ENCODE measurements around the gene CWC27. TPM values are rescaled to one million over a fixed set of nuclear protein-coding genes. Genes with fewer than 3 reads are reported as not detected.

Gene CWC27
- total RNA-seq, 4 donors from 2014 or later: 13.0 to 22.9 (median 19.9) TPM

GRCh38 chr5:64973215-64973614 lies 204.5 kb downstream of the CWC27 start:
- peaks cover 0 to 8% (median 6%) of the 10 kb centered on the region in 3 donors for H3K4me1 ChIP-seq
- H3K27me3 ChIP-seq: no peaks in the 10 kb centered on the region
- no peaks in the 10 kb centered on the region for H3K9me3 ChIP-seq
- no peak overlapping the region for H3K27ac ChIP-seq
- no peak for ATAC-seq
- peaks cover 0 to 18% of the 10 kb centered on the region in 2 donors for H3K36me3 ChIP-seq
- H3K4me3 ChIP-seq: no peak overlapping the region
- WGBS, 2 donors (ENCODE audit: low coverage in 1 of 2): 50% methylated on average over 2 of the region's 2 CpGs; no CpG with 5 or more reads in 1 of the 2 donors
- no peak for TF ChIP-seq EP300 (IDR thresholded peaks at IDR 0.05)
- TF ChIP-seq POLR2AphosphoS5 (IDR thresholded peaks at IDR 0.05): peak; percentile 21

DNA sequence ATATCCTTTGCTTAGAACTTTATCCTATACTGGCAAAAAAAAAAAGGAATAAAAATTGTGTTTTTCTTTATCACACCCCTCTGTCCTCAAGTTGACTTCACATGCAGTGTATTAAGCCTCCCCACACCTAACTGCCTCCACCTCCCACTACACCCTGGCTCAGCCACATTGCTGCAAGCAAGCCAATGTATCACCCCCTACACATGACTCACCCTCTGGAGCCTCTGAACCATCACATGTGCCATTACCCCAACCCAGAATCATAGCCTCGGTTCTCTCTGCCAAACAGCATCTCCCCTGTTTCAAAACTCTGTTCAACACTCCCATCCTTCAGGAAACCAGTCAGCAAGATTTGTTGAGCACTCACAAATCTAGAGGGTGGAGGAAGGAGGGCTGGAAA lies 209.0 kb downstream of the CWC27 start:
- WGBS, 2 donors (ENCODE audit: low coverage in 1 of 2): 50 to 67% methylated on average over 1 of the region's 1 CpG
- peak; percentile 53 for ATAC-seq

GRCh38 chr5:64978546-64978945 lies 209.8 kb downstream of the CWC27 start:
- peaks cover 0 to 12% of the 10 kb centered on the region in 2 donors for H3K36me3 ChIP-seq
- H3K4me3 ChIP-seq: no peak overlapping the region
- H3K27ac ChIP-seq: no peak overlapping the region
- H3K9me3 ChIP-seq: no peaks in the 10 kb centered on the region
- no peak for TF ChIP-seq POLR2A (IDR thresholded peaks at IDR 0.05)
- H3K4me1 ChIP-seq: peaks cover 0 to 3% (median under 1%) of the 10 kb centered on the region in 3 donors
- H3K27me3 ChIP-seq: no peaks in the 10 kb centered on the region
- 65 to 75% methylated on average over 2 of the region's 2 CpGs for WGBS, 2 donors (ENCODE audit: low coverage in 1 of 2)
- ATAC-seq: no peak

More for the DNA sequence above, 209.0 kb downstream of the CWC27 start:
- Histone ChIP-seq H3K27me3 (no peaks in the 10 kb centered on the region), H3K27ac (no peak overlapping the region), H3K36me3 (peaks cover 0 to 15% of the 10 kb centered on the region in 2 donors), H3K4me3 (no peak overlapping the region), H3K4me1 (peaks cover 0 to 8% (median 6%) of the 10 kb centered on the region in 3 donors), H3K9me3 (no peaks in the 10 kb centered on the region)
- TF ChIP-seq POLR2AphosphoS5 (IDR thresholded peaks at IDR 0.05) (no peak), EP300 (IDR thresholded peaks at IDR 0.05) (no peak), CTCF (IDR thresholded peaks at IDR 0.05) (no peak), POLR2A (IDR thresholded peaks at IDR 0.05) (no peak)

GRCh38 chr5:64979531-64979930 lies 210.8 kb downstream of the CWC27 start:
- no peaks in the 10 kb centered on the region for H3K4me1 ChIP-seq
- ATAC-seq: no peak
- peaks cover 0 to 19% of the 10 kb centered on the region in 2 donors for H3K36me3 ChIP-seq
- H3K27me3 ChIP-seq: no peaks in the 10 kb centered on the region
- no peak overlapping the region for H3K27ac ChIP-seq
- H3K4me3 ChIP-seq: no peak overlapping the region
- WGBS, 2 donors (ENCODE audit: low coverage in 1 of 2): 63 to 78% methylated on average over 1 of the region's 3 CpGs
- no peaks in the 10 kb centered on the region for H3K9me3 ChIP-seq
- TF ChIP-seq CTCF (IDR thresholded peaks at IDR 0.05): no peak
- no peak for TF ChIP-seq POLR2AphosphoS5 (IDR thresholded peaks at IDR 0.05)
- TF ChIP-seq EP300 (IDR thresholded peaks at IDR 0.05): no peak
- no peak for TF ChIP-seq POLR2A (IDR thresholded peaks at IDR 0.05)

DNA sequence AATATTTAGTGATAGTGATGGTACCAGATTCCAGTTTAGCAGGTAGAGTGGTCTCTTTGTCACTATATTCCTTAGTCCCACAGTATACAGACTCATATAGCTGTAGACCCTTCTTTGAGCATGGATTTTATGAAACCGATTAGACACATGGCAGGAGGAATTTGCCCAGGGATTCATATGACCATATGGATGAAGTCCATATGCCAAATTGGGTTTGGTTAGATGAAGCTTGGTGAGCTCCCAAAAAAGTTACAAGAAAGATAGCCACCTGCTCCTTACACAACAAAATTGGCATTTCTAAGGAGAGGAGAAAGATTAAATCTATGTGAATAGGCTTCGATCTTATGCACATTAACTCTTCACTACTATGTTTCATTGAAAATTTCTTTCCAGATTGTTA lies 211.4 kb downstream of the CWC27 start:
- WGBS, 2 donors (ENCODE audit: low coverage in 1 of 2): 91 to 100% methylated on average over 2 of the region's 2 CpGs
- no peak overlapping the region for H3K27ac ChIP-seq
- no peak for ATAC-seq
- H3K36me3 ChIP-seq: peaks cover 0 to 19% of the 10 kb centered on the region in 2 donors
- no peaks in the 10 kb centered on the region for H3K27me3 ChIP-seq
- TF ChIP-seq CTCF (IDR thresholded peaks at IDR 0.05) (no peak), POLR2A (IDR thresholded peaks at IDR 0.05) (no peak), EP300 (IDR thresholded peaks at IDR 0.05) (no peak), POLR2AphosphoS5 (IDR thresholded peaks at IDR 0.05) (no peak)
- no peaks in the 10 kb centered on the region for H3K9me3 ChIP-seq
- H3K4me1 ChIP-seq: no peaks in the 10 kb centered on the region
- no peak overlapping the region for H3K4me3 ChIP-seq

GRCh38 chr5:64987768-64988167 lies 219.0 kb downstream of the CWC27 start:
- no peak overlapping the region for H3K27ac ChIP-seq
- H3K9me3 ChIP-seq: no peaks in the 10 kb centered on the region
- peaks cover 0 to 8% of the 10 kb centered on the region in 2 donors for H3K36me3 ChIP-seq
- TF ChIP-seq EP300 (IDR thresholded peaks at IDR 0.05) (no peak), CTCF (IDR thresholded peaks at IDR 0.05) (no peak), POLR2A (IDR thresholded peaks at IDR 0.05) (no peak), POLR2AphosphoS5 (IDR thresholded peaks at IDR 0.05) (no peak)
- no peaks in the 10 kb centered on the region for H3K27me3 ChIP-seq
- peaks cover 0 to 7% (median 0%) of the 10 kb centered on the region in 3 donors for H3K4me1 ChIP-seq
- H3K4me3 ChIP-seq: no peak overlapping the region
- ATAC-seq: no peak
- WGBS, 2 donors (ENCODE audit: low coverage in 1 of 2): 100% methylated on average over 1 of the region's 1 CpG; no CpG with 5 or more reads in 1 of the 2 donors

Data from gastroesophageal sphincter (tissue), 4 donors.